ENCODE results near the gene SELENOM.
A peak's percentile ranks its signal among the peaks of the same experiment; 100 is the strongest.
"Not testable (repeated sequence)": the region's sequence is repeated elsewhere in the genome, so short reads cannot be mapped to it uniquely, and the experiment has no call there.

SELENOM gene

DNA sequence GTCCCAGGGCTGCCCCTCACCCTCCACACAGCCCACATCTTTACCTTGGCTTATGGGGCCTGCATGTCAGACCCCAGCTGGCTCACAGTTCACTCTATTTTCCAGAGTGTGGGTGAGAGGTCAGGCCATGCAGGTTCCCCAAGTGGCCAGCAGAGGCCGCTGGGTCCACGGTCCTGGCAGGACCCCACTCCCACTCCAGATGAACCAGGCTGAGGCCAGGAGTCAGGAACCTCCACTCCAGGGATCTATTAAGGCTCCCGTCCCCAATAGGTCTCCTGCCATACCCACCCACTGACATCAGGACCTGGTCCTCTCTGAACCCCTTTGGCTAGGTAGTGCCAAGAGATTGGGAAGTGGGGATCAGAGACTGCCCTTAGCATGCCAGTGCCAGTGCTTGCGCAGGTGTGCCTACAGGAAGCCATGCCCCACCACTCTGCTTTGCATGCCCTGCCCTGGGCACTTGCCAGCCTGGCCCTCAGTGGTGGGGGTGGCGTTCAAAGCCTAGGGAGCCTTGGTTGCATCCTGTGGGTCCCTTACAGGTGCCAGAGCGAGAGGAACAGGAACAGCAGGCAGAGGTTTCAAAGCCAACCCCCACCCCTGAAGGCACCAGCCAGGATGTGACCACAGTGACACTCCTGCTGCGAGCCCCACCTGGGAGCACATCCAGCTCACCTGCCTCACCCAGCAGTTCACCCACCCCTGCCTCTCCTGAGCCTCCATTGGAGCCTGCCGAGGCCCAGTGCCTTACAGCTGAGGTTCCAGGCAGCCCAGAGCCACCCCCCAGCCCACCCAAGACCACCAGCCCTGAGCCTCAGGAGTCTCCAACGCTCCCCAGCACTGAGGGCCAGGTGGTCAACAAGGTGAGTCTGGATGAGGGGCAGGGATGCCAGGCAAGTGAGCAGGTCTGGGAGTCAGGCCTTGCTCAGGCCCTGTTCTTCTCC, 17.9 kb downstream of the SELENOM start:
- peak in 1 of 4 experiments; percentile 29 for DNase-seq

DNA sequence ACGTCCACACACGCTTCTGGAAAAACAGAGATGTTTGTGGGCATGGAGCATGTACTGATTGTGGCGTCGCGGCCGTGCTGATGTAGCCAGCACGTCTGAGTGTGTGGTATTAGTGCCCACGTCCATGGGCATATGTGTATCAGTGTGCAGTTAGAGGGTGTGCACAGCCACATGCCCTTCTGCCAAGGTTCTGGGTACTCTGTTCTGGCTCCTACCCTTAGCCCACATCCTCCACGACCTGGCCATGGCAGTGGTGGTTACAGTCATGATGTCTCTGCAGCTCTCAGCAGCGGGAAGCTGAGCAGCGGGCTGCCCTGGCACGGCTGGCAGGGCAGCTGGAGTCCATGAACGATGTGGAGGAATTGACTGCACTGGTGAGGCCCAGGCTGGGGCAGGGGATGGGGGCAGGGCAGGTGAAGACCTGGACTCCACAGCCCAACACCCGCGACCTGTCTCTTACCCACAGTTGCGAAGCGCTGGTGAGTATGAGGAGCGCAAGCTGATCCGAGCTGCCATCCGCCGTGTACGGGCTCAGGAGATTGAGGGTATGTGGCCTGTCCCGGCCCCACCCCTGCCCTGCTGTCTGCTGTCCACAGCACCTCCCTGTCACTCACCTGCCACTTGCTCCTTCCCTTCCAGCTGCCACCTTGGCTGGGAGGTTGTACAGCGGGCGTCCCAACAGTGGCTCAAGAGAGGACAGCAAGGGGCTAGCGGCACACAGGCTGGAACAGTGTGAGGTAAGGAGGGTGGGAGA, 19.0 kb downstream of the SELENOM start:
- no peak for DNase-seq

DNA sequence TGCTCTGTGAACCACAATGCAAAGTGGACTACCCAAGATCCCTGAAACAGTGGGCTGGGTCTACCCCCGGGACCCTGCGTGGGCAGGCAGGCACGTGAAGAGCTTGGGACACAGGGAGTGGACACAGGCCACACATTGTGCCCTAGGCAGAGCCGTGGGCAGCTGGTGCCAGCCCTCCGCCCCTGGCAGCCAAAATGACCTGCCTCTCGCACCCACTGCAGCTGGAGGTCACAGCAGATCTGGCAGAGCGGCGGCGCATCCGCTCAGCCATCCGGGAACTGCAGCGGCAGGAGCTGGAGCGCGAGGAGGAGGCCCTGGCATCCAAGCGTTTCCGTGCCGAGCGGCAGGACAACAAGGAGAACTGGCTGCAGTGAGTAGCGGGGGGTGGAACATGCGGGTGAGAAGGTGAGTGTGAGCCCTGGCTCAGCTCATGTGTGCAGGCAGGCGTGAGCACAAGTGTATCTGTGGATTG, 19.6 kb downstream of the SELENOM start:
- DNase-seq: no peak

DNA sequence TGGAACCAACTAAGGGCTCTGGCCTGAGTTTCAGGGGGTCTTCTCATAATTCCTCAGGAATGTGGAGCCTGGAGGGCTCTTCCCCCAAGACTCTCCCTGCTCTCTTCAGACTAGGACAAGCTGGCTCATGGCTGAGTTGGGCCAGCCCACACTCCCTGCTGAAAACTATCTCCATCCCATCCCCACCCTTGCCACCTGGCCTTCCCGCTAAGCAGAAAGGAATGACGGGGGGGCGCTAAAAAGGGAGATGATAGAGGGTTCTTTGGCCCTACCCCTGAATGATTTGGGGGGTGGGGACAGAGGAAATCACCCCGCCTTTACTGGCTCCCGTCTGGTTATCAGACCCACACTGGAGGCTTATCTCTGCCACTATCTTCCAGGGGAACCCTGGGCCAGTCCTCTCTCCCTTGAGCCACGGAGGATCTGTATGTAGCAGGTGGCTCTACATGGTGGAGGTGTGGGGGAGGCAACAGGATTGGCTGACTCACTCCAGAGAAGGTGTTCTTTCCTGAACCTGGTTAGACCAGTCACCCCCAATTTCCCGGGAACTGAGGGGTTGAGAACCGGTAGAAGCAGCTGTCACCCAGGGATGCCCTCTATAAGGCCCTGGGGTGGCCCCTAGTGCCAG, 20.6 kb downstream of the SELENOM start:
- no peak for DNase-seq

DNA sequence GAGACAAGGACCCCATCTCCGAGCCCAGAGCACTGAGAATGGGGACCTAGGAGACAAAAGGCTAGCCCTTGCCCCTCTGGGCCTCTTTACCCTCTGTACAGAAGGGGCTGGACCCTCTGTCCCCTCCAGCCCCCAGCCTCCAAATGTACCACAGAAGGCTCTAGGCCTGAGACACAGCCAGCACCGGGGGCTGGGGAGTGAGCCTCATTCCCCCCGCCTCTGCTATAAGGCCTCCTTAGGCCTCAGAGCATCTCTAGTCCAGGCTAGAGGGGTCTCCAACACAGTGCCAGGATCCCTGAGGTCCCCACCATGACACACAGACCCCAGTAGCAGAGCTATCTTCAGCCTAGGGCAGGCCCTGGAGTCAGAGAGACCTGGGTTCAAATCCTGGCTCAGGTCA, 21.4 kb downstream of the SELENOM start:
- DNase-seq: no peak

DNA sequence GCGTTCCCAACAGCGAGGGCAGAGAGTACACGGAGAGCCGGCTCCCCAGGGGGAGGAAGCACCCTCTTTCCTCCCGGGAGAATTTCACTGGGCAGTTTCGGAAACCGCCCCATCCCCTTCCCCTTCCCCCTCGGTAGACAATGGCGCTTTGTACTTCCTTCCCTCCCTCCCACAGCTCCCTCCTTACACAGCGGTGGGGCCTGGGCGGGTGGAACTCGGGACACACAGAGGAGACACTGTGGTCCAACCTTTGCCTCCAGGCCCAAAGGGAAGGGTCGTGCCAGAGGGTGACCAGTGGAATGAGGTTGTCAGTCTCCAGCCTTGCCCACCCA, 21.9 kb downstream of the SELENOM start:
- no peak for DNase-seq

DNA sequence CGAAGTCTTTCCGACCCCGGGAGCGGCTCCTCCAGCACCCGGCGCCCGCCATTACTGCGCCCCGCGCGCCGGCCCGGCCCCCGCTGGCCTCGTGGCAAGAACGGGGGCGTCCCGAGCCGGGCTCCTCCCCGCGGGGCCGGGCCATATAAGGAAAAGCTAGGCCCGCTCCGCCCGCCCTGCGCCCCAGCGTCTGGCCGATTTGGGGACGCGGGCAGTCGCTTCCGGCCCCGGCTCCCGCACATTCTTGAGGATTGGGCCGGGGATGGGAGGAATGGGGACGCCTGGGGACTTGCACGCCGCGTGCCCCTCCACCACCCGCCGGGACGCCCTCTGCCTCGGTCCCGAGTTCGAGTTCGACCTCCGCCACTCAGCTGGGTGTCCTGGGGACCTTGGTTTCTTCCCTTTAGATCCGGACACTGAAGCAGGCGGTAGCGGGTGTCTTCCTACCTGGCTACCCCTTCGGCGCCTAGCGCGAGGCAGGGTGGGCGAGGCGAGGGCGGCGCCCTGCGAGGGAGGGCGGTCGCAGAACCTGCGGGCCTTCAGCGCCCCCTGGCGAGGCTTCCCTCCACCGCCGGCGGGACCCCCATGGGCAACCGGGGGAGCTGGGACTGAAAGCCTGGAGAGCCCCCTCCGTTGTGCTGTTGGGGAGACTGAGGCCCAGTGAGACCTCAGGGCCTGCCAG, 22.4 kb downstream of the SELENOM start:
- DNase-seq: peak; percentile 72 to 84 (median 74)

DNA sequence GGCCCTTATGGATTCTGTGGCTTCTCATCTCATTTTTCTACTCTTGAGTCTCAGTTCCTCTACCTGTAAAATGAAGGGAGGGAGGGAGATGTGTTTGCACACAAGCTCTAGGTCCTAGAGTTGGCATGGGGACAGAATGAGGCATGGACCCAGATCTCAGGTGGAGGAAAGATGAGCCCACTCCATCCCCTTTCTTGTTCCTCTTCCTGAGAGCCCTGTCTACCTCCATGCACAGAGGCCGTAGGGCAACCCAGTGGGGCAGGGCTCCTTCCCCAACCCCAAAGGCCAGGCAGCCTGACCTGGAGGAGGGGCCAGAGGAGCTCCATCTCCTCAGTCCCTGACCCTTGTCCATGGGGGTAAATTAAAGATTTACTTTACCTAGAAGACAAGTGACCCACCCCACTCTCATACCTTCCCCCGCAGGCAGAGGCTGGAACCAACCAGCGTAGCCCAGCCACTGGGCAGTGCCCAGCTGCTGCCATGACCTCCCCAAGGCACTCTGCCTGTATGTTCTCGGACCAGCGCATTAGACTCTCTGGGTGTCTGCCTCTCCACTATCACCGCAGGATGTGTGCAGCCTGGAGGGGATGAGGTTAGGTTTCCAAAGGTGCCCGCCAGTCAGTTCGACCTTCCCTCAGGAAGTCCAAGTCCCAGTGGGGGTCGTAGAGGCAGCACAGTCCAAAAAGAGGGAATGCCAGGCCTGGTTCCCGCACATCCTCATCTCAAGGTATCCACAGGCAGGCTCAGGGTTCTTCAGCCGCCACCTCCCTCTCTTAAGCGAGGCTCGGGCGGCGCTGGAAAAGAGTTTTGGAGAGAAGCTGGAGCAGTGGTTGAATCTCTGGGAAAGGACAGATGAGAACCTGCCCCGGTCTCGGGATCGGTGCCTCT, 23.2 kb downstream of the SELENOM start:
- DNase-seq: no peak

DNA sequence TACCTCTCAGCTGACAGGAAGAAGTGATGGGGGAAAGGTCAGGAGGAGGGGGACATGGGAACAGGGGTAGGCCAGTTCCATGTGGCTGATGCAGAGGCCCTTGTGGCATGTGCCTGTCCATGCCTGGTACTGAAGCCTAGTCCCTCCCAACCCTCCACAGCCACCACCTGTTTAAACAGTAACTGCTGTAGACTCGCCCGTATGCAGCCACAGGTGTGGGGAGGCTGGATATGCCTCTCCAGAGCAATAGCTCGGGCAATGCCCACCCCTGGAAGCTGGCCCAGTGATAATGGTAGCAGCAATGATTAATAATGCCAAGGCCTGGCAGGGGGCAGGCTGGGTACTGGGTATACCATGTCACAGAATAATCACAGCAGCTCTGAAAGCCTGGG, 24.0 kb downstream of the SELENOM start:
- DNase-seq: no peak

DNA sequence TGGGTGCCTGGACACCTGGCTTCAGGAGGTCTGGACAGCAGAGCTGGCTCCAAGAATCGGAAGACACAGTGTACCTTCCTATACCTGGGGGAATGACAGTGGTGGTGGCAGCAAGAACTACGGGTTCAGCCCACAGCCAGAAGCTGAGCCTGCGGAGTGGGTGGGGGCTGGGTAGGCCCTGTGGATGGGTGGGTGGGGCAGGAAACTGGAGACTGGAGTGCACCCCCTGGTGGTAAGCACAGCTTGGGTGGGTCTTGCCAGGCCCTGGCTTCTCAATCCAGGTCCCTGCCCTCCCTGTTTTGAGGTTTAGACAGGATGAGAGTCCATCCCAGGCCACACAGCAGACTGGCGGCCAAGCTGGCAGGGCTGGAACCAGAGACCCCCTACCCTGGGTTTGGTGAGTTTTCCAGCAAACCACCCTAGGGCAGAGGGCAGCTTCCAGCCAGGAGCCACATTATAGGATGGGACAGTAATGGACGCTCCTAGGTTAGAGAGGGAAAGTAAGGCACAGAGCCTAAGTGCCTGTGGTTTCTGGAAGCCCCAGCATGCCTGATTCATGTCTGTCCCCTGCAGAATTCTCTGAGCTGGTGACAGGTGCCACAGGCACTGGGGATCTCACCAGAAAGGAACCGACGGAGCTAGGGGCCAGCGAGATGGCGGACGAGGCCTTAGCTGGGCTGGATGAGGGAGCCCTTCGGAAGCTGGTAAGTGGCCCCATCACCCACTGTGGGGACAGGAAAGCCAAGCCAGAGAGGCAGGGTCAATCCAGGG, 24.6 kb downstream of the SELENOM start:
- peak in 2 of 4 experiments; percentile 19 to 45 for DNase-seq

DNA sequence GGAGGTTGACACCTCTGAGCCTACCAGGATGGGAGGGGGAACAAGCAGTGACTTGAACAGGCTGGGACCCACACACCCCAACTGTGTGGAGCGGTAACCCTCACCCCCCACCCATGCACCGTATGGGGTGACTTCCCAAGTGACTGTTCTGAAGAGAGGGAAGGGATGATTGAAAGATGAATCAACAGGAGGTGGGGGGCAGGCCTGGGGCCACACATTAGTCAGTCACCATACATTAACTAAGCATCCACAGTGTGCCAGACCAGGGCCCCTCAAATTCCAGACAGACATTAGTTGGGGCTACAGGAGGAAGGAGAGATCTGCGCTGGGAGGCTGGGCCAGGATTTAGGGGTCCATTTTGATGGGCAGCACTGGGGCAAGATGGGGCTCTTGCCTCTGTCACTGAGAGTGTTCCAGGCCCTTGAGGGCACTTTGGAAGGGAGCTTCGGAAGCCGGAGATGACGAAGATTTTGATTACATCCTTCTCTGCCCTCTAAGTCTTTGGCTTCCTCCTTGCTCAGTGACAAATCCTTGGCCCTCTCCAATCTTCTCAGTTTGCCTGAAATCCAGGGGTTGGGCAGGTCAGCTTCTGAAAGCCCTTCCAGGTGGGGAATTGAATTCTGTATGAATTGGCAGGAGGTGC, 25.3 kb downstream of the SELENOM start:
- DNase-seq: no peak

DNA sequence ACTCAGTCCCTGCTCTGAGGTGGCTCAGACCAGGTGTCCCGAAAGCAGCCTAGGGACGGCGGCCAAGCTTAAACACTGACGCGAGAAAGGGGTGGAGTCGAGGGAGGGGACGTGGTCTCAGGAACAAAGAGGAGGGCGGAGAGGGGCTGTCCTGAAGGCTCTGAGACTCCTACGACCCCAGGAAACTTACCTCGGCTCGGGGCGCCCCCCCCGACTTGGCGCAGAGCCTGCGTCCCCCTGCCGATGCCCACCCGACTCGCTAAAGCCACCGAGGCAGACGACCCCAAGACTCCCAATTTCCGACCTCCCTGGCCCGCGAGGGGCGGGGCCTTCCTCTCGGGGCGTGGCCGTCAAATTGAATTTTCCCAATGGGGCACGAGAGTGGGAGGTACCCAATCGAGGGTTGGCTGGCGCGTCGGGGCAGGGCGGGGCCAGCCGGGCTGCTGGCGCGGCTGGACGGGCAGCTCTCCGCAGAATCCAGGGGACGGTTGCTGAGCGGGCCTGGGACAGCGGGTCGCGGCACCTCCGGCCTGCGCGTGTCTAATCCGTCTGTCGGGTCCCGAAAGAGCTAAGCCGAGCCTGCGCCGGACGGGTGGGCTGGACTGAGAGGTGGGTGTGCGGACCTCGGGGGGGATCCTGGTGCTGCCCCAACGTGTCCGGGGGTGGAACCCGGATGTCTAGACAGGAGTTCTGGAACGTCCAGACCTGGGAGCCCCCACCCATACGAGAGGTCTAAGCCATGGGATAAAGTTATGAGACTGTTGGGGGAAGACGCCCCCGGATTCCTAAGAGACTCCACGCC, 26.3 kb downstream of the SELENOM start, which contains the start of gene SMTN:
SMTN (plus strand) TSS at position 471 of the 802 bp plus-strand sequence. CDS start 1,941 bp downstream, outside the sequence.
- DNase-seq: peak; percentile 57 to 83 (median 71)

DNA sequence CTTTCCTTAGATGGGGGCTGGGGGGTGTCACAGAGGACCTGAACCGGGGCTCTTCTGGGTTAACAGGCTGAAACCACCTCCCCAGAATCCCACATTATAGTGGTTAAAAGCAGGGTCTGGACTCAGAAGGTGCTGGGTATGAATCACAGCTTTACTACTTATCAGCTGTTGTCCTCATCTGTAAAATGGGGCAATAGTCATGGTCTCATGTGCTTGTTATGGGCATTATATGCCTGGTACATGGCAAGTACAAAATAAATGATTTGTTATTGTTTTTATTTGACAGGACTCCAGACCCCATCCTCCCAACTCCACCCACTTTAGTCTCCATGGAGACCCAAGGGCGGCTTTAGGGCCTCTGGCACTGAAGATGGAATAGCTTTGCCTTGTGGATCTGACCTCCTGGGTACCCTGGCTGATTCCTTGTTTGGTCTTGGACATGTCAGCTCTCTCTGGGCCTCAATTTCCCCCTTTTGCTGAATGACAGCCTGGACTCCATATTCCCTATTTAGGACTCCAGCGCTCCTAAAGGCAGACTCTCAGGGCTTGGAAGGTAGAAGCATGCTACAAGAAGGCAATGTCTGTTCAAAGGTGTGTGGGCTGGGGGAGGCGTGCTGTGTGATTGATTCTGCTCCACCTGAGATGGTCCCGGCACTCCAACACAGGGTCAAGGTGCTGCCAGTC, 27.1 kb downstream of the SELENOM start:
- DNase-seq: no peak

DNA sequence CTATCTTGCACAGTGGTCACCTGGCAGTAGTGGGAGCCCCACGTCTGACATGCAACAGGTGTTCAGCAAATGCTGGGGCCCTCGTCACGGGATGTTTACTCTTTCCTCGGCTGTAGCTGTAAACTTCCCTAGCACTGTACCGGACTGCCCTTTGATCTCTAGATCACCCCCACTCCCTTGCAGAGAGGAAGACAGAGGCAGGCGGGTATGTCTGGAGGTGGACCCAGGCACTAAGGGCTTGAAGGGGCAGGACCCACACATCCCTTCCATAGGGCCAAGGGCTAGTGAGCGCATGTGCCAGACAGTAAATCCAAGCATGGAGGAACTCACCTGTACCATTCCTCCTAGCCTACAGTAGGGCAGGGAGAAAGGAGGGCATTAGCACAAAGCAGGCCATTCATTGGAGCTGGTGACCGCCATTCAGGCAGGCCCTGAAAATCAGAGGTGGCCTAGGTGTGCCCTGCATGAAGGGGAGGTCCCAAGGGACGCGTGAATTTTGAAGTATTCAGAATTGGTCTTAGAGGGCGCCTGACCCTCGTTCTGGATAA, 28.2 kb downstream of the SELENOM start:
- no peak for DNase-seq

DNA sequence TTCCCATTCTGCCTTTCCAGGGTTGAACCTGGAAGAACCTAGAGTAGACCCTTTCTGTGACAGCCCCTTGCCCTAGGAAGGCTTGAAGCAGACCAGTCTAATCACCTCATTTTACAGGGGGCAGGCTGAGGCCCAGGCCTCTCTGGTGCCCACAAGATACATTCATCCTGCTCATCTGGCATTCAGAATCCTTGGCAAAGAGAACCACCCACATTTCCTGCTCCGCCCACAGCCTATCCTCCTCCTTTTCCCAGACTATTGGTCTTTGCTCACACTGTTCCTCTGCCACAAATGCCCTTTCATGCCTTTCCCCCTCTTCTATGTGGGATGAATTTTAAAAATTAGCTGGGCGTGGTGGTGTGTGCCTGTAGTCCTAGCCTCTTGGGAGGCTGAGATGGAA, 29.0 kb downstream of the SELENOM start:
- DNase-seq: not testable (repeated sequence)

DNA sequence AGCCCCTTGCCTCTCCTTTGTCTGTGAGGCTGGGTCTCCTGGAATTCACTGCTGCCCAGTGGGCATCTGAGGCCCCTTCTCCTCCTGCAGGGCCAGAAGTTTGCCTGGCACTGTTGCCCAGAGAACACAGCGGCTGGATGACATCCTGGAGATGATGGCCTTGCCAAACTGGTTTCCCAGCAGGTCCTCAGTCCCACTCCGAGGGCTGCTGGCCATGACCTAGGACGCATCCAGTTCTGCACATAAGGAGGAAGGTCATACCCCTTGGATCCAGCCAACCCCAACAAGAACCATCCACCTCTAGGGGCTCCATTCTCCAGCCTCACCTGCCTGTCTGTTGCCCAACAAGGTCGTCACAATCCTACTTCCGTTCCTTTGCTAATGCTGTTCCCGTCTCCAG, 29.7 kb downstream of the SELENOM start:
- DNase-seq: no peak

DNA sequence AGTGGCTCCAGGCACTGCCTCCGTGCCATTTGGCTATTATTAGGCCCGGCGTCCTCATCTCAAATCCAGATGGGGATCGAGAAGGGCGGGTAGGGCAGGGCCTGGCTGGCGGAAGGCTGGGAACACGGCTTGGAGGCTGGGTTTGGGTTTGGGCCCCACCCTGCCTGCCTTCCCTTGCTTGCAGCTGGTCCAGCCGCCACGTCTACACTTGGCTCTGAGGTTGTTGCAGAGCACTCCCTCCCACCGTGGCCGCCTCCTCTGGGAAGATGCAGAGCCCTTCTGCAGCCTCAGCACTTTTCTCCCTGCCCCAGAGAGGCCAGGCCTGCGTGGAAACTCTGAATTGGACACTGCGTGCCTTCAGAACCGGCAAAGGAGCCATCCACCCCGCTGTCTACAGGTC, 31.4 kb downstream of the SELENOM start:
- no peak for DNase-seq

DNA sequence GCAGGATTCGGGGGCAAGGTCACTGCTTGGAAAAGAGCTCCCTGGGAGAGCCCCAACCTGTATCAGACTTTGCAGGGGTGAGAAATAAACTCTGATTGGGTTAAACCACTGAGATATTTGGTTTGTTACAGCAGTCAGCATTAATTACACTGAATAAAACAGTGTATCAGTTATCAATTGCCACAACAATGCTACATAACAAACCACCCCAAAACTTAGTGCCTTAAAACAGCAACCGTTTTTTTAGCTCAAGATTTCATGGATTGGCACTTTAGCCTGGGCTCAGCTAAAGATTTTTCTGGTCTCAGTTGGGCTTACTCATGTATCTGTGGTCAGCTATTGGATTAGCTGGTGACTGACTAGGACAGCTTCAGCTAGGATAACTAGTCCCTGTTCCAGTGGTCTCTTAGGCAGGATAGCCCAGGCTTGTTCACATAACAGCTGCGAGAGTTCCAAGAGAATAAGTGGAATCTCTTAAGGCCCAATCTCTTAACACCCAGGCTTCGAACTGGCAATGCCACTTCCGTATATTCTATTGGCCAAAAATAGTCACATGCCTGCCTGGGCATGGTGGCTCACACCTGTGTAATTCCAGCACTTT, 33.7 kb downstream of the SELENOM start:
- not testable (repeated sequence) for DNase-seq
